Activated naive CD4-positive, alpha-beta T cell treated with anti-CD3 and anti-CD28 coated beads, Interleukin-2, amount 10 ng/mL, durations not matched to agents 7 days and 5 days (primary cell): ENCODE results near the gene ANKRD55.
"Not testable (repeated sequence)": the region's sequence is repeated elsewhere in the genome, so short reads cannot be mapped to it uniquely, and the experiment has no call there.

ENCODE experiments used
- CTCF ChIA-PET: fragments of 350-600 bp; sonication (Branson Sonifier 250); formaldehyde crosslinking; loops from one replicate; lab custom pipeline; 2021; ENCODE audit warnings: antibody characterized with exemption; lab: Charles Lee
- DNase-seq: peaks from one replicate; pipeline ENCODE4 v3.0.0-alpha.2; 2020
- H3K27ac Mint-ChIP-seq: one replicate; pipeline ENCODE4 v1.8.0; 2021; ENCODE audit warnings: mild to moderate bottlenecking, moderate library complexity, mixed read lengths
- H3K27me3 Mint-ChIP-seq: one replicate; pipeline ENCODE4 v1.8.0; 2021; ENCODE audit warnings: mild to moderate bottlenecking, mixed read lengths
- H3K36me3 Mint-ChIP-seq: one replicate; pipeline ENCODE4 v1.8.0; 2021; ENCODE audit warnings: mixed read lengths
- H3K4me1 Mint-ChIP-seq: one replicate; pipeline ENCODE4 v1.8.0; 2021; ENCODE audit warnings: mixed read lengths
- H3K4me3 Mint-ChIP-seq: one replicate; pipeline ENCODE4 v1.8.0; 2021; ENCODE audit warnings: mild to moderate bottlenecking, moderate library complexity, mixed read lengths
- H3K9me3 Mint-ChIP-seq: one replicate; pipeline ENCODE4 v1.8.0; 2021; ENCODE audit warnings: mixed read lengths

Gene ANKRD55

GRCh38 chr5:56126487-56127179 is 106.5 kb downstream of the ANKRD55 start:
- peak overlapping the region; percentile 32 for H3K4me3 Mint-ChIP-seq
- peak overlapping the region; percentile 93 for H3K27ac Mint-ChIP-seq
- H3K9me3 Mint-ChIP-seq, result peaks cover 11% of the 10 kb centered on the region
- CTCF ChIA-PET, result interaction anchor here (0.8 to 1.8 kb wide), 11 partner anchors 12 to 190 kb away, joined by 3 to 5 read pairs (median 4); no protein-coding TSS in a partner anchor
- peaks cover 52% of the 10 kb centered on the region for H3K4me1 Mint-ChIP-seq
- peaks cover 54% of the 10 kb centered on the region for H3K36me3 Mint-ChIP-seq
- no peak for DNase-seq
- H3K27me3 Mint-ChIP-seq, result no peaks in the 10 kb centered on the region

GRCh38 chr5:56123531-56124243 is 109.4 kb downstream of the ANKRD55 start:
- Mint-ChIP-seq H3K27ac (no peak overlapping the region), H3K4me3 (no peak overlapping the region), H3K4me1 (peaks cover 32% of the 10 kb centered on the region), H3K36me3 (peaks cover 45% of the 10 kb centered on the region), H3K27me3 (no peaks in the 10 kb centered on the region), H3K9me3 (peaks cover 5% of the 10 kb centered on the region)
- DNase-seq, result no peak
- CTCF ChIA-PET, result no interaction called here

DNA sequence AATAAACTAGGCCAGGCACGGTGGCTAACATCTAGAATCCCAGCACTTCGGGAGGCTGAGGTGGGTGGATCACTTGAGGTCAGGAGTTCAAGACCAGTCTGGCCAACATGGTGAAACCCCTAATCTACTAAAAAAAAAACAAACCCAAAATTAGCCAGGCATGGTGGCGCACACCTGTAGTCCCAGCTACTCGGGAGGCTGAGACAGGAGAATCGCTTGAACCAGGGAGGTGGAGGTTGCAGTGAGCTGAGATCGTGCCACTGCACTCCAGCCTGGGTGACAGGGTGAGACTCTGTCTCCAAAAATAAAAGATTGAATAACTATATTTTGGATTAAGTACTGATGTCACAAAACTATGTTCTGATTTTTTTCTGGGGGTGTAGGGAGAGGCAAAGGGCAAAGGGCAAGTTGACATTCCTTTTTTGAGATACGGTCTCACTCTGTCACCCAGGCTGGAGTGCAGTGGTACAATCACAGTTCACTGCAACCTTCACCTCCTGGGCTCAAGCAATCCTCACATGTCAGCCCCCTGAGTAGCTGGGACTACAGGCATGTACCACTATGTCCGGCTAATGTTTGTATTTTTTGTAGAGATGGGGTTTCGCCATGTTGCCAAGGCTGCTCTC is 110.7 kb downstream of the ANKRD55 start:
- H3K4me3 Mint-ChIP-seq, H3K9me3 Mint-ChIP-seq, H3K27ac Mint-ChIP-seq, CTCF ChIA-PET, H3K27me3 Mint-ChIP-seq, DNase-seq: not testable (repeated sequence)
- Mint-ChIP-seq H3K4me1 (peaks cover 22% of the 10 kb centered on the region), H3K36me3 (peaks cover 47% of the 10 kb centered on the region)

- peaks cover 48% of the 10 kb centered on the region for H3K36me3 Mint-ChIP-seq
Measured at GRCh38 chr5:56119050-56119449, 114.1 kb downstream of the ANKRD55 start.

GRCh38 chr5:56116599-56117141 is 116.5 kb downstream of the ANKRD55 start:
- H3K27ac Mint-ChIP-seq, result peak overlapping the region; percentile 49
- peaks cover 16% of the 10 kb centered on the region for H3K4me1 Mint-ChIP-seq
- H3K27me3 Mint-ChIP-seq, result no peaks in the 10 kb centered on the region
- H3K4me3 Mint-ChIP-seq, result no peak overlapping the region
- CTCF ChIA-PET, result interaction anchor here (1.6 kb wide), 1 partner anchor 11 kb away, joined by 6 read pairs; no protein-coding TSS in a partner anchor
- no peak for DNase-seq
- H3K36me3 Mint-ChIP-seq, result peaks cover 41% of the 10 kb centered on the region
- peaks cover 5% of the 10 kb centered on the region for H3K9me3 Mint-ChIP-seq

More at GRCh38 chr5:56119050-56119449, 114.1 kb downstream of the ANKRD55 start:
- peaks cover 17% of the 10 kb centered on the region for H3K4me1 Mint-ChIP-seq
- CTCF ChIA-PET, result no interaction called here
- H3K27ac Mint-ChIP-seq, result no peak overlapping the region
- no peaks in the 10 kb centered on the region for H3K27me3 Mint-ChIP-seq
- DNase-seq, result no peak
- H3K9me3 Mint-ChIP-seq, result peaks cover 5% of the 10 kb centered on the region
- H3K4me3 Mint-ChIP-seq, result no peak overlapping the region

DNA sequence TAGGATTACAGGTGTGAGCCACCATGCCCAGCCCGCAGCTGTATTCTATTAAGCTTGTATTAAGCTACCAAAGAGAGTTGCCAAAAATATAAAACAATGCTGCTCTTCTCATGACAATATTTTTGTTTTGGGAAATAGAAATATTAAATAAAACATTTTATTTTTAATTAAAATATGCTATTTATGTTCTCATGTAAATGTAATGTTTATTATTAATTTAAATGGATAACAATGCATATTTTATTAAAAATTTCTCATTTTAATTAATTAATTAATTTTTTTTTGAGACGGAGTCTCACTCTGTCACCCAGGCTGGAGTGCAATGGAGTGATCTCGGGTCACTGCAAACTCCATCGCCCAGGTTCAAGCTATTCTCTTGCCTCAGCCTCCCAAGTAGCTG is 117.5 kb downstream of the ANKRD55 start:
- Mint-ChIP-seq H3K36me3 (peaks cover 46% of the 10 kb centered on the region), H3K27me3 (no peaks in the 10 kb centered on the region), H3K9me3 (peaks cover 3% of the 10 kb centered on the region), H3K4me3 (no peak overlapping the region), H3K4me1 (peaks cover 18% of the 10 kb centered on the region), H3K27ac (no peak overlapping the region)
- no peak for DNase-seq
- CTCF ChIA-PET, result interaction anchor here (1.6 kb wide), 1 partner anchor 10 kb away, joined by 6 read pairs; no protein-coding TSS in a partner anchor

- H3K9me3 Mint-ChIP-seq, result no peaks in the 10 kb centered on the region
- H3K4me3 Mint-ChIP-seq, result no peak overlapping the region
- peaks cover 48% of the 10 kb centered on the region for H3K36me3 Mint-ChIP-seq
- no peak for DNase-seq
- peaks cover 25% of the 10 kb centered on the region for H3K4me1 Mint-ChIP-seq
- no peaks in the 10 kb centered on the region for H3K27me3 Mint-ChIP-seq
- no peak overlapping the region for H3K27ac Mint-ChIP-seq
- CTCF ChIA-PET, result interaction anchor here (0.9 kb wide), 1 partner anchor 12 kb away, joined by 3 read pairs; no protein-coding TSS in a partner anchor
Measured at GRCh38 chr5:56112526-56113121, 120.5 kb downstream of the ANKRD55 start.

DNA sequence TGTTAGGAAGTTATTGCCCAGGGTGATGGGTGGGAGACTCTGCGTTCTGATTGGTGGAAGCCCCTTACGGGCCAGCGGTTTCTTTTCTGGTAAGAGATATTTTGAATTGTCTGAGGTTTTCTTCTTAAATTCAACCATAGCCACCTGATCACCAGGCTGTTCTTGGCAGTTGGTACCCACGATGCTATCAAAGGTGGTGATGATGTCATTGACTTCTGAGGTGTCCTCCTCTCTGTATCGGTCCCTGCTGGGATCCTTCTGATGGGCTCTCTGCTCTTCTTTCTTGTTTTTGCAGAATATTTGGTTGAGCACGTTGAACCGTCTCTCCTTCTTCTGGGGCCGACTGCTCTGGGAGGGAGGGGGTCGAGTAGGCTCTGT is 121.7 kb downstream of the ANKRD55 start:
- Mint-ChIP-seq H3K27ac (no peak overlapping the region), H3K9me3 (no peaks in the 10 kb centered on the region), H3K27me3 (no peaks in the 10 kb centered on the region), H3K4me3 (no peak overlapping the region), H3K36me3 (peaks cover 51% of the 10 kb centered on the region), H3K4me1 (peaks cover 29% of the 10 kb centered on the region)
- DNase-seq, result no peak
- CTCF ChIA-PET, result interaction anchor here (1.5 kb wide), 1 partner anchor 11 kb away, joined by 3 read pairs; no protein-coding TSS in a partner anchor

DNA sequence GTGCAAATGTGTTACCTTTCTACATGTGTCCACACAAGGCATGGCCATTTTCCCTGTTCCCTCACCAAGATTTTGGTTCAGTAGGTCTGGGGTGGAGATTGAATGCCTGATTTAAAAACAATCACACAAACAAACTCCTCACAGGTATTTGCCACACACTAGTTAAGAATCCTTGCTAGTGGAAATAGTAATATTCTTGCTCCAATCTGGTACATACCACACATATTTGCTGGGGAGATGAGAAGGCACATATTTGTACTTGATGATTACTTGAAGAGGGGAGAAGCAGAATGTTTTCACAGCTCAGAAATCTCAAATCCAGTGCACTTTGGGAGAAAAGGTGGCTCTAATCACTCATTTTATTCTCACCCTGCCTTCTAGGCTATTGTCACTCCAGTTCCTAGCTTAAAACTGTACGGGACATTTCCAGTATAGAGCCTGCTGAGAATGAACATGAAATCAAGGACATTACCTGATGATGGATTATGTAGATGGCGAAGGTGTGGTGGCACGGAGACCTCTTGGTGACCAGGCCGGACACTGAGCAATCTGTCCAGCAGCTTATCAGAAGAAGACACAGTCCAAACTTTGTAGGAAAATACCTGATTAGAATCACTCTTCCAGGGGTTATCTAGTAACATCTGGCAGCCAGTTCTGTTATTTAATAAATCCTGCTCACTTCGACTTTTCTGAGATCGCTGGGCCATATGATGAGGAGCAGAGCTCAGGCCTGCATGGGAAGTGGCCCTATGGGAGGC is 122.3 kb downstream of the ANKRD55 start:
- Mint-ChIP-seq H3K27ac (no peak overlapping the region), H3K4me1 (peaks cover 31% of the 10 kb centered on the region), H3K27me3 (no peaks in the 10 kb centered on the region), H3K4me3 (no peak overlapping the region), H3K36me3 (peaks cover 52% of the 10 kb centered on the region), H3K9me3 (no peaks in the 10 kb centered on the region)
- CTCF ChIA-PET, result interaction anchor here (1.5 kb wide), 1 partner anchor 11 kb away, joined by 3 read pairs; no protein-coding TSS in a partner anchor
- no peak for DNase-seq

- no peaks in the 10 kb centered on the region for H3K27me3 Mint-ChIP-seq
- H3K4me3 Mint-ChIP-seq, result no peak overlapping the region
- peaks cover 53% of the 10 kb centered on the region for H3K36me3 Mint-ChIP-seq
- peak overlapping the region; percentile 86 for H3K27ac Mint-ChIP-seq
- CTCF ChIA-PET, result interaction anchor here (1.0 kb wide), 1 partner anchor 18 kb away, joined by 3 read pairs; no protein-coding TSS in a partner anchor
- no peaks in the 10 kb centered on the region for H3K9me3 Mint-ChIP-seq
- DNase-seq, result no peak
- peaks cover 56% of the 10 kb centered on the region for H3K4me1 Mint-ChIP-seq
Measured at GRCh38 chr5:56108246-56108645, 124.9 kb downstream of the ANKRD55 start.

GRCh38 chr5:56106837-56107236 is 126.3 kb downstream of the ANKRD55 start:
- H3K4me3 Mint-ChIP-seq, result no peak overlapping the region
- H3K27ac Mint-ChIP-seq, result no peak overlapping the region

DNA sequence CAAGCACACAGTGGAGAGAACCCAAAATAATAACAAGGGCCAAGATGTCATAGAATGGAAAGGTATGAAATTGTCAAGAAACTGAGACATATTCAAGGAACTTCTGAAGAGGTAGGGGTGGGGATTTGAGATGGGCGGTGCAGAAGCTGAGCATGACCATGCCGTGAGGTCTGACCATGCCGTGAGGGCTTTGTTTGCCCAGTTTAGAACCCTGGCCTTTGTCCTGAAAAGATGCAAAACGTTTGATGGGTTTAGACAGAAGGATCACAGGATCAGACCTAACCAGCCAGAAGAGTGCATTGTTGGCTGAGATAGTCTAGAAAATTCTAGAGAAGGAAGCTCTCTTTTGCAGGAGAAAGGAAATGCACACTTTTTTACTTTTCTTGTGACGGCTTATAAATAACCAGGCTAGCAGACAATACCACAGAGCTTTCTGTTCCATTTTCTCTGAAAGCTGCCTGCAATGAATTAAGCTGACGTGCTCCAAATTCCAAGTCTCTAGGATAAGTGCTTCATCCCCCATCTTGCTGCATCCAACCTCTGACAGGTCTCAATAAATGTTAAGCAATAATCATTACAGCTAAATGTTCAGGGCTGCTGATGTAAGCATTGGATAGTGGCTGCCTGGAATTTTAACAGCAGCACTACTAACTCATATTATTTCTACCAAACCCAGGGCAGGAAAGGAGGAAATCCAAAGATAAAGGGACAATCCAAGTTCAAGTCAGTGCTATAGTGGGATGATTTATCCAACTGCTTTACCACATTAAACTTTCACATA is 127.4 kb downstream of the ANKRD55 start:
- Mint-ChIP-seq H3K4me1 (peaks cover 75% of the 10 kb centered on the region), H3K4me3 (peak overlapping the region; percentile 39), H3K27ac (peak overlapping the region; percentile 85), H3K9me3 (no peaks in the 10 kb centered on the region), H3K36me3 (peaks cover 46% of the 10 kb centered on the region), H3K27me3 (no peaks in the 10 kb centered on the region)
- CTCF ChIA-PET, result interaction anchor here (0.6 to 1.3 kb wide), 3 partner anchors 11 to 94 kb away, joined by 3 to 6 read pairs (median 4); no protein-coding TSS in a partner anchor
- no peak for DNase-seq

More at GRCh38 chr5:56106837-56107236, 126.3 kb downstream of the ANKRD55 start:
- peaks cover 52% of the 10 kb centered on the region for H3K36me3 Mint-ChIP-seq
- no peaks in the 10 kb centered on the region for H3K9me3 Mint-ChIP-seq
- CTCF ChIA-PET, result no interaction called here
- H3K27me3 Mint-ChIP-seq, result no peaks in the 10 kb centered on the region
- no peak for DNase-seq
- peaks cover 67% of the 10 kb centered on the region for H3K4me1 Mint-ChIP-seq
